UCSD-AML1 (cell line): ENCODE measurements around the gene TPRG1L.
"Not testable (repeated sequence)": the region's sequence is repeated elsewhere in the genome, so short reads cannot be mapped to it uniquely, and the experiment has no call there.

Experiments used
- DNase-seq: peaks from one replicate; lab custom pipeline; 2025; ENCODE audit not compliant: unreplicated experiment; lab: John Stamatoyannopoulos, UW

Gene TPRG1L

DNA sequence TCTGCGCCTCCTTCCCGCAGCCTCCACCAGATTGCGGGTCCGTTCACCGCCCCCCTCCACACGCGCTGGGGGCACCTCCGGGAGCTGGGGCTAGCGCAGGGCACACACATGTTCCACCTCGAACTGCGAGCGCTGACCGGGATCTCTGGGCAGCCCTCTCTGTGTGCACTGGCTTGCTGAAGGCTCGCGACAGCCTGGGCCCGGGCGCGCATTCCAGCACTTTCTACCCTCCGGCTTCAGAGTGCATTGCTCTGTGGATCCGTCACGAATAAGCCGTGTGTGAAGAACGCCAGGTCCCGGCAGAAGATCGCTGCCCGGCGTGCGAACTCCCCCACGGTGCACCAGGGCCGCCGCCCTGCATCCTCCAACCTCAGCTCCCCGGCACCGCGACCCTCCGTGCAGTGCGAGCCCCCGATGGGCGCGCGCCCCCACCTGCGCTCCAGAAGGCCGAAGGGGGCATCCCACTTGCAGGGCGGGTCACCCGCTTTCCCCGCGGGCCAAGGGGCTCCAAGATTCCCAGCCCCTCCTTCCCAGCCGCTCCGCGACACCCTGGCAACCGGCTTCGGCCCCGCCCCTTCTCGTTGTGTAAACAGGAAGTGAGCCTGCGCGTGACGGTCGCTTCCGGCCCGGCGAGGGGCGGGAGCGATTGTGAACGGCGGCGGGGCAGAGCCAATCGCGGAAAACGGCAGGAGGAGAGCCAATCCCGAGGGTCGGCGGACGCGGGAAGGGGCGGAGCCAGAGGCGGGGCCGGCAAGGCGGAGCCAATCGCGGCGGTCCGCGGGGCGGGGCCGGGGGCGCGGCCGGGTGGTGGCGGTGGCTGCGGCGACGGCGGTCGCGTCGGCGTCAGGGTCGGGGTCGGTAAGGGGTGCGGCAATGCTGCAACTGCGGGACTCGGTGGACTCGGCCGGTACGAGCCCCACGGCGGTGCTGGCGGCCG is at the start of gene TPRG1L:
Gene TPRG1L, plus strand, starts transcription at position 816 of the 937 bp plus-strand sequence. Its CDS starts 58 bp downstream, at position 874.
- peak; percentile 98 for DNase-seq

DNA sequence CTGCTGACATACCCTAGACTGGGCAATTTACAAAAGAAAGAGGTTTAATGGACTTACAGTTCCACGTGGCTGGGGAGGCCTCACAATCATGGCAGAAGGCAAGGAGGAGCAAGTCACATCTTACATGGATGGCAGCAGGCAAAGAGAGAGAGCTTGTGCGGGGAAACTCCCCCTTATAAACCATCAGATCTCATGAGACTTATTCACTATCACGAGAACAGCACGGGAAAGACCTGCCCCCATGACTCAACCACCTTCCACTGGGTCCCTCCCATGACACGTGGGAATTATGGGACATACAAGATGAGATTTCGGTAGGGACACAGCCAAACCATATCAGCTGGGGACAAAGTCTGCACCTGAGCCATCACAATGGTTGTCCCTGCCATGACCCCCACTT is 49.3 kb upstream of the TPRG1L start:
- DNase-seq = not testable (repeated sequence)

DNA sequence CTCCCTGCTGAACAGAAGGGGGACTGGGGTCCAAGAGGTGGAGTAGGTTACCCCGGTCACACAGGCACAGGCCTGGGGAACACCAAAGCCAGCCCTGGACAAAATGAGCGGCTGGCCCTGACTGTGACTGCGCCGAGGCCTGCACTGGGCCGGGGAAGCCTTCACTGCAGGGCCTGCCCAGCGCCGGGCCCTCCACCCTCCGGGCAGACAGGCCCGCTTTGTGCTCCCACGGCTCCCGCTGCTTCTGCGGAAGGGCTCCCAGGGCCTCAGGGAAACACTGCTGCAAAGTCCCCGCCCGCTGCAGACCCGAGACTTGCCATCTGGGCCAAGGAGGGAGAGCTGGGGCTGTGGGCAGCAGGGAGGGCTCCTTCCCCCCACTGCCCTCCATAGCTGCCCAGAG is 48.8 kb upstream of the TPRG1L start:
- DNase-seq = no peak

DNA sequence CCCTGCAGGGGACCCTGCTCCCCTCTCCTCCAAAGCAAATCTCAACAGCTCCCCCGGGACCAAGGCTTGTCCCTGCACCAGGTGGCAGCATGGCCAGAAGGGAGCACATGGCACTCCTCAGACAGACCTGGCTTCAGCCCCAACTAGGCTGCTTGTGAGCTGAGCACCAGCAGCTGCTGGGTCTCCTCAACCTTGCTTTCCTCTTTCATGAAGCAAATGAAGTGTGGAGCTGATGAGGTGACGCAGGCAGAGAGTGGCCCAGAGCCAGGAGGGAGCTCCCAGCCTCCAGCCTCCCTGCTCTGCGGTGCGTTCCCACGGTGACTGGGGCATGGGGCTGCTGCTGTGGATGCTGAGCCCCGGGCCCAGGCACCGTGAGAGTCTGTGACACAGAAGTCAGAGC is 47.5 kb upstream of the TPRG1L start:
- DNase-seq = no peak

DNA sequence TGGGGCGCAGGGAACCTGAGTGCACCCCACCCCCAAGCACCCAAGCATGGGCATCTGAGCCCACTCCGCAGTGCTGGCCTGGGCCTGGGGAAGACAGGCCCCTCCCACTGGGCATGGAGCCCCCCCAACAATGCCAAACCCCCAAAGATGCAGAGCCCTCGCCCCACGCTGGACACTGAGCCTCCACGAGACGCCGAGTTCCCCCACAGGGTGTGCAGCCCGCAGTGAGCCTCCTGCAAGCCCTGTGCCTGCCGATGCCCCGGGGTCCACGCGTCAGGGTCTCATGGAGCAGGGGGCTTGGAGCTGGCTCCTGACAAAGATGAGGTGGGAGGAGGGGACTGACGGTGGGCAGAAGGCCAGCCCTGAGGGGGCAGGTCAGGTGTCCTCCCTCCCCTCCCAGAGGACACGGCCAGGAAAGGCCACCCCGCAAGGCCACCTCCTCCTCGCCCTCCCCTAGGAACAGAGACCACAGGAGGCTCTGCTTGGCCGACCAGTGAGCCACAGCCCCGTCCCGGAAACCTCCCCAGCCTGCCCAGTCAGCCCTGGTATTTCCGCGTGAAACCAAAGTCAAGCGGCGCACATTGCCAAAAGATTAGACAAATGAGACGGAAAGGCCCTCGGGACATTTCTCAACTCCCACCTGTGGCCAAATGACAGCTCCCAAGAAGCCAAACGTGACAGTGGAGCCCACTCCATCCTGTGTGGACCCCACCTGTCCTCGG is 46.9 kb upstream of the TPRG1L start:
- no peak for DNase-seq

DNA sequence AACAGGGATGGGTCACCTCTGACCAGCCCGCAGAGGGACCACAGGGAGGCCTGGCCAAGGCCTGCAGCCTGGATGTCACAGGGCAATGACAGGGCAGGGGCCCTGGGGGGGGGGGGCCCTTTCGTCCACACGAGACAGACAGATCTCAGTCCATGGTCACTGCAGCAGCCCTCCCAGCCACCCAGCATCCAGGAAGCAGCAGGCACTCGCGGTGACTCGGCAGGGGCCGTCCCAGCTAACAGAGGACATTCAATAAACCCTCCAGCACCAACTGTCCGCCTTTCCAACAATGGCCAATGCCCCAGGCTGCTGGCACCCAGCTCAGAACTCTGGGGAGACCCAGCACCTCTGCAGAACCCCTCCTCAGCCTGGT is 46.4 kb upstream of the TPRG1L start:
- no peak for DNase-seq

DNA sequence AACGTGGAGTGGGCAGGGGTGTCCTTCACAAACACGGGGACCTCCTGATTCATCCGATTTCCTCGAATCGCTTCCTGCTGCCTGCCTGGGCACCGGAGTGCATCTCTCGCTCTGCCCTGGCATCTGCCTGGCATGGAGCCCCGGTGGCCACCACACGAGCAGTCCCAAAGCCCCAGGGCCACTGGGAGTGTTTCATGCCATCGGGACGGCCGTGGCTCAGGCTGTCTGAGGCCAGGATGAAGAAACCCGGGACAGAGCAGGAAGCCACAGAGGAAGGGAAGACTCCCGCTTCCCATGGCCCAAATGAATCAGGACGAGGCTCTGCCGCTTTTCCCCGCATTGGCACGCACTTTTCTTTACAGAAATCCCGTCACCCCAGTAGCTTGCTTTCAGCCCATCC is 45.9 kb upstream of the TPRG1L start:
- no peak for DNase-seq

DNA sequence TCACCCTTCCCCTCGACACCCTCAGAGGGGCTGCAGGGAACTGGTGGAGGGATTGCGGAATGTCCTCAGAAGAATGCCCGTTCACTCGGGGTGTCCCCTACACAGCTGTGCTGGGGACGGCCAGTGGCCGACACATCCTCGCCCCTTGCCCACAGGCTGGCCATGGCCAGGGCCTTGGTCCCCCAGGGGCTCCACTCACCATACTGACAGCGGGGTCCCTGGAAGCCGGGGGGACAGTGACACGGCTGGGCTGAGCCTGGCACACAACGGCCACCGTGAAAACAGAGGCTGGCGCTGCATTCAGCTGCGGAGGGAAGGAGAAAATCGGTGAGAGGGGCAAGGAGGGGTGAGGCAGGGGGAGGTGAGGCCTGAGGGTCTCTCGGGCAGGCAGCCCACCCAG is 45.2 kb upstream of the TPRG1L start:
- DNase-seq = no peak

DNA sequence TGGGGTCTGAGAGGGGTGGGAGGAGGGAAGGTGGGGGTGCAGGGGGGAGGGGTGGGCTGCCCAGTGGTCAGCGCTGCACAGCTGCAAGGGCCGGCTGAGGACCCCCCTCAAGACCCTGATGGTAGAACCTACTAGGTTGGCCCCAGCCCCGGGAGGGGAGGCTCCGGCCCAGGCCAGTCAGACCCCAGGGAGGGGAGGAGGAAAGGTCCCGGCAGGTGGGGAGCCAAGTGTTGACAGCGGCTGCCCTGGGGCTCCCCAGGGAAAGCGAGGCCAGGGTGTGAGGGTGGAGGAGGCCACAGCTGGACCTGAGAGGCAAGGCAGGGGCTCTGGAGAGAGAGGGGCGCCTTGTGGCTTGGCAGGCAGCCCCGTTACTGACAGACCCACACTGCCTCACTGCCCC is 44.6 kb upstream of the TPRG1L start:
- no peak for DNase-seq

DNA sequence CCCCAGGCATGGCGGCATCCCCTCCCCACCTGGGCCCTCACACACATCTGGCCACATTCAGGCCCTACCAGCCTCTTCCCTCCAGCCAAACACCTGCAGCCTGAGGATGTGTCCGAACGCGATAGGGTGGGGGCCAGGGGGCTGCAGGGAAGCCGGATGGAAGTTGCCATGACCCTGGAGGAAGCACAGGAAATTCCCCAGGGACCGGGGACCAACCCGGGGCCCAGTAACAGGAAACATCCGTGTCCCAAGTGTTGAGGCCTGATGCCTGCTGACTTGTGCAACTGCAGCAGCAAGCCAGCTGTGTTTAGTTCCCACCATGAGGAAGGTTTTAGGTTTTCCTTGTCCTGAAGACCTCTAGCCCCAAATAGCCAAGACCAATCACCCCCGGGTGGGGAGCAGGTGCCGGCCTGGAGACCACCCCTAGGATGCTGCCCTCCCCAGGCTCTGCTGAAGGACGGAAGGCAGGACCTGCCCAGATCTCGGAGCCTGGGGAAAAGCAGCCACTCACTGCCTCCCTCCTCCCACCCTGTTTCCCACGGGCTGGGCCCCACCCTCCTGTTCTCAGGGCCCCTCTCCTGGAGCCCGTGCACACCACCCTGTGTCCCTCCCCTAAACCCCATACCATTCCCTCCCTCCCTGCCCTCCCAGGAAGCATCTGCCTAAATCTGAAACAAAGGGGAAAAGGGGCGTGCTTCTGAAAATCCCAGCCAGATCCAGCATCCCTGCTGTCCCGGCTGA is 43.3 kb upstream of the TPRG1L start:
- no peak for DNase-seq

DNA sequence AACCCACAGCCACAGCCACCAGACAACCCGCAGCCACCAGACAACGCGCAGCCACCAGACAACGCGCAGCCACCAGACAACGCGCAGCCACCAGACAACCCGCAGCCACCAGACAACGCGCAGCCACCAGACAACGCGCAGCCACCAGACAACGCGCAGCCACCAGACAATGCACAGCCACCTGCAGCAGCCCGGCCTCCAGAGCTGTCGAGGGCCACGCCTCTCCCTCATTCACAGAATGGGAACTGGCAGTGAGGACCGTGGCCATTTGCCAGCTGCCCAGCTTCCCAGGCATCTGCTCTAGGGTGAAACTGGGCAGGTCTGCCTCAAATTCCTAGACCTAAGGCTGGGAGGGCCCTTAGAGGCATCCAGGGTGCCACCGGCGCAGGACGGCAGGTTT is 41.1 kb upstream of the TPRG1L start:
- not testable (repeated sequence) for DNase-seq

DNA sequence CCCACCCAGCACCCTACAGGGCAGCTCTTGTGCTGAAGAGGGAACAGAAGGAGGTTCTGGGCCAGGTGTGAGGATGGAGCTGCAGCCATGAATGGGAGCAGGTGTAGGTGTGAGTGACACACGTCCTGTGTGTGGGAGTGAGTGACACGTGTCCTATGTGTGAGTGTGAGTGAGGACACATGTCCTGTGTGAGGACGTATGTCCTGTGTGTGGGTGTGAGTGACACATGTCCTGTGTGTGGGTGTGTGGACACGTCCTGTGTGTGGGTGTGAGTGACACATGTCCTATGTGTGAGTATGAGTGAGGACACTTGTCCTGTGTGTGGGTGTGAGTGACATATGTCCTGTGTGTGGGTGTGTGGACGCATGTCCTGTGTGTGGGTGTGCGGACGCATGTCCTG is 39.9 kb upstream of the TPRG1L start:
- DNase-seq = no peak

DNA sequence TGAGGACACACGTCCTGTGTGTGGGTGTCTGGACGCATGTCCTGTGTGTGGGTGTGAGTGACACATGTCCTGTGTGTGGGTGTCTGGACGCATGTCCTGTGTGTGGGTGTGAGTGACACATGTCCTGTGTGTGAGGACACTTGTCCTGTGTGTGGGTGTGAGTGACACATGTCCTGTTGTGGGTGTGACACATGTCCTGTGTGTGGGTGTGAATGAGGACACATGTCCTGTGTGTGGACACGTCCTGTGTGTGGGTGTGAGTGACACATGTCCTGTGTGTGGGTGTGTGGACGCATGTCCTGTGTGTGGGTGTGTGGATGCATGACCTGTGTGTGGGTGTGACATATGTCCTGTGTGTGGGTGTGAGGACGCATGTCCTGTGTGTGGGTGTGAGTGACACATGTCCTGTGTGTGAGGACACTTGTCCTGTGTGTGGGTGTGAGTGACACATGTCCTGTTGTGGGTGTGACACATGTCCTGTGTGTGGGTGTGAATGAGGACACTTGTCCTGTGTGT is 39.4 kb upstream of the TPRG1L start:
- not testable (repeated sequence) for DNase-seq

DNA sequence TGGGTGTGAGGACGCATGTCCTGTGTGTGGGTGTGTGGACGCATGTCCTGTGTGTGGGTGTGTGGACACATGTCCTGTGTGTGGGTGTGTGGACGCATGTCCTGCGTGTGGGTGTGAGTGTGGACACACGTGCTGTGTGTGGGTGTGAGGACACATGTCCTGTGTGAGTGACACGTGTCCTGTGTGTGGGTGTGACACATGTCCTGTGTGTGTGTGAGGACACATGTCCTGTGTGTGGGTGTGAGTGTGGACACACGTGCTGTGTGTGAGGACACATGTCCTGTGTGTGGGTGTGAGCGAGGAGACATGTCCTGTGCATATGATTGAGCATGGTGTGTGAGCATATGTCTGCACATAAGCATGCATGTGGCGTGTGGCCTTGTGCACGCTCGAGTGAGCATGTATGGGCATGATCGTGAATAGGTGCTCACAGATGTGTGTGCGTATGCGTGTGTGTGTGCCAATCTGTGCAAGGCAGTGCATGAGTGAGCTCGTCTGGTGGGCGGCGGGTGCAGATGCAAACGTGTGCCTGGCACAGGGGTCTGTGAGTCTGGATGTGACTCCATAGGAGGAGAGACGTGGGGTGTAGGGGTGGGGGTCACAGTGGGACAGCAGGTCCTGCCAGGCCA is 38.8 kb upstream of the TPRG1L start:
- DNase-seq = no peak

DNA sequence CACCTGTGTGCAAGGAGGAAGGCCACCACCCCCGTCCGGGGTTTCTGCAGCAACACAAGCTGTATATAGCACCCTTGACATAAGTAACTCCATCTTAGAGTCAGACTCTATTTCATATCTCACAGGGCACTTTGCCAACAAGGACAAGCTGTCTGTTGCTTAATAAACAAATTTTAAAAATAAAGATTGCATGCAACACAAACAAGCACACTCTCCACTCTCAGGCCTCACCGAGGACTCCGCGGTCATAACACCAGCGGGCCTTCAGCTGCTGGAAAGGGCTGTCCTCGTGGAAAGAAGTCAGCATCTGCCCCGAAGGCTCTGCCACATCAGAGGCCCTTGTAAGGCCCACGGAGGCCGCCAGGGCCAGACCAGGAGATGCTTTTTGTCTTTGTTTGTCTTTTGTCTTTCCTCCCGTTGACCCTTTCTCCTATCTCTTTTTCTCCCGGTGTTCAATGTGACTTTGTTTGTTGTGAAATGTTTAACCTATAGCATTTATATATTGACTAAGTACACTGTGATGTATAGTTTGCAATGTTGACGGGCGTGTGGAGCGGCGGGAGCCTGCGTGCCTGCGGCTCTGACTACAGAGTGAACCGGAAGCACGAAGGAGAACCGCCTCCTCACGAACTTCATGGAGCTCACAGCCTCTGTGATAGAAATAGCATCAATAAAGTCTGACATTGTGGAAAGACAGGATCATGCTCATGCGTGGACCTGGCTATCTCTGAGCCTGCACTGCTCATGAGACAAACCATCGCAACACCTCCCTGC is 37.6 kb upstream of the TPRG1L start:
- DNase-seq = no peak

DNA sequence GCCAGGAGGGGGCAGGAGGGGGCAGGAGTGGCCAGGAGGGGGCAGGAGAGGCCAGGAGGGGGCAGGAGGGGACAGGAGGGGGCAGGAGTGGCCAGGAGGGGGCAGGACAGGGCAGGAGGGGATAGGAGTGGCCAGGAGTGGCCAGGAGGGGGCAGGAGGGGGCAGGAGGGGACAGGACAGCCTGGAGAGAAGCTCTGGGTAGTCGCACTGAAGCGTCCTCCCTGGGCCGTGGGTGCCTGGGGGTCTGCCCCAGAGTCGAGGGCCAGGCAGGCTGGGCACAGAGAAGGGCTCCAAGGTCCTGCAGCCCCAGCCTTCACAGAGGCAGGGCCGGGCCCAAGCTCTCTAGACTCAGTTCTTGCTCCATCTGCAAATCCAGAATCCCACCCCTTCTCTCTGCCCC is 36.4 kb upstream of the TPRG1L start:
- DNase-seq = peak; percentile 43

DNA sequence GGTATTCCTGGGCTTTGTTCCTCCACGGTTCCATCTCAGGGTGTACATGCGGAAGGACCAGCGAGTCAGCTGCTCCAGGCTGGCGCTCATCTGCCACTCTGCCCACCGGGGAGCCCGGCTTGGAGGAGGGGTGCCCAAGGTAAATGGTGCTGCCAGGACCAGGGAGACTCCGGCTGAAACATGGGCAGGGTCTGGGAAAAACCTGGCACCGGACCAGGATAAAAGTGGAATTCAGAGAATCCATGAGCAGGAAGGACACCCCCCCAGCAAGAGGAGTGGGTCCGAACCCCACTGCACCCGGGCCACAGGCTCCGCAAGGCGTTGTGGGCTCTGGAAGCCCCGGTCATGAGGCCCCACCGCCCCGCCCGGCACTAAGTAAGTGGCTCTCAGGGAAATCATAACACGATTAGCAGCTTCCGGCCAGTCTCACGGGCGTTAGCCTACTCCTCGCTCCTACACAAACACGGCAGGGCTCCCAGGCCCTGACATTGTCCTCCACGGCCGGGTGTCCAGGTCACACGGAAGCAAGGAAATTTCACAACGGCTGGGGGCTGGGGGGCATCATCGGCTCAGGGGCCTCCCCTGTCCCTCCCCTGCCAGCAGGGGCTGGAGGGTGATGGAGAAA is 34.6 kb upstream of the TPRG1L start:
- DNase-seq = no peak

DNA sequence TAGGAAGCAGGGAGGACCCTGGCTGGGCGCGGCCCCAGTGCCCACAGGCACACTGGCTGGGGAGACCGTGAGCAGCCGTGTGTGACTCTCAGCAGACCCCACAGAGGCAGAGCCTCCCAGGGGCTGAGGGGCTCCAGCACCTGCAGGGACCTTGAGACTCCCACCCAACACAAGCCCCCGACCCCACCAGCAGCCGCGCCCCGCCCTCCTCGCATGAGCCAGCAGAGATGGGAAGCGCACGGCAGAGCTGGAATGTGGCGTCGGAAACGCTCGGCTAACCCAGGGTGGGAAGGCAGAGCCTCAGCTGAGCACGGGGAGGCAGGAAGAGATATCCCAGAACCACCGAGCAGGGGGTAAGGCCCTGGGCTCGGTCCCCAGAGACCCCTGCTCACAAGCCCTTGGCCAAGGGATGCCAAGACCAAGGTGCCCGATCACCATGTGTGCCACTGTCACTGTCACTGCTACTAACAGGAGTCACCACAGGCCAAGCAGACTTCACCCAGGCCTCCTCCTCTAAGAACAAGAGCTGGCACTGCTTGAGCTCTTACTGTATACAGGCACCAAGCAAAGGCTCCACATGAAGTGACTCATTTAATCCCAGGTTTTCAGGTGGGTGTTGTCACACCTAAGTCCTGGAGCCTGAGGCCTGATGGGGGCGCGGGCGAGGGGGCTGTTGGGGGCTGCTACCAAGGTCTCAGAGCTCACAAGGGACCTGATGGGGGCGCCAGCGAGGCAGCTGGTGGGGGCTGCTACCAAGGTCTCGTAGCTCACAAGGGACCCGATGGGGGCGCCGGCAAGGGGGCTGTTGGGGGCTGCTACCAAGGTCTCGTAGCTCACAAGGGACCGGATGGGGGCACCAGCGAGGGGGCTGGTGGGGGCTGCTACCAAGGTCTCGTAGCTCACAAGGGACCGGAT is 33.6 kb upstream of the TPRG1L start:
- DNase-seq = no peak

DNA sequence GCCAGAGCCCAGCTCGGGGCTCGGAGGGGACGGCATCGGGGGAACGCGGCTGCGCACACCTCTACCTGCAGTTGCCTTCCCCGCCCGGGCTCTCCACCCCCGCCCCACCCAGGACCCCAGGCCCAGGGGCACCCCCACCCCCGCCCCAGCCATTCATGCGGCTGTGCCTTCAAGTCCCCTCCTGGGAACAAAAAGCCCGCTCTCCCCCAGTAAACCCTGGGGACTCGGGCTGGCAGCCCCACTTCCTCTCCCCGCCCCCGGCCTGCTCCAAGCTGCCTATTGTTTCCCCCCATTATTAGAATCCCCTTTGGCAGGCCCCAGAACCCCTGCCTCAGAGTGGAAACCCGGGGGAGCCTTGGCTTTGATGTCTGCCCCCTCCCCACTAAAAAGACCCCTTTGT is 31.5 kb upstream of the TPRG1L start:
- no peak for DNase-seq
